ENCODE data around the gene HOXC9.

HOXC9 gene

GRCh38 chr12:54002278-54002914, 2.4 kb downstream of the HOXC9 start:
- no peak for DNase-seq (ENCODE audit: low read depth in 2 of 2)

DNA sequence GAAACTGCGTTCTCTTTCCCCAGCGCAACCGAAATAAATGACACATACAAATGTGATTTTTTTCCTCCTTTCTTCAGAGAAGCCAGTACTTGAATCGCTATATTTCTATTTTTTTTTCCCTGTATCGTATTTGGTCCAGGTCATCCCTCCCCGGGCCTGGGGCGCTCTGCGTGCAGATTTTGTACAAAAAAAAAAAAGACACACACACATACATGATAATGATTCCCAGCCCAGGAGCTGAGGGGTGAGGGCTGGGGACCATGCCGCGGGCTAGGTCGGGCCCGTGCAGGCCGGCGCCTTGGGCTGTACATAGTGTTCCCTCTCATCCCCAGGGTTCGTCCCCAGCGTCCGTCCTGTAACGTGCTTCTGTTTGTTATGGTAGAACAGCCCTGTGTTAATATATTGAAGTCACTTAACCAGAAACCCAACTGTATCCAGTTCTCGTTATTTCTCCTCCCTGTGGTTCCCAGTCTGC, 3.0 kb downstream of the HOXC9 start:
- no peak for DNase-seq (ENCODE audit: low read depth in 2 of 2)

GRCh38 chr12:54003625-54004024, 3.7 kb downstream of the HOXC9 start:
- DNase-seq (ENCODE audit: low read depth in 2 of 2) = no peak

DNA sequence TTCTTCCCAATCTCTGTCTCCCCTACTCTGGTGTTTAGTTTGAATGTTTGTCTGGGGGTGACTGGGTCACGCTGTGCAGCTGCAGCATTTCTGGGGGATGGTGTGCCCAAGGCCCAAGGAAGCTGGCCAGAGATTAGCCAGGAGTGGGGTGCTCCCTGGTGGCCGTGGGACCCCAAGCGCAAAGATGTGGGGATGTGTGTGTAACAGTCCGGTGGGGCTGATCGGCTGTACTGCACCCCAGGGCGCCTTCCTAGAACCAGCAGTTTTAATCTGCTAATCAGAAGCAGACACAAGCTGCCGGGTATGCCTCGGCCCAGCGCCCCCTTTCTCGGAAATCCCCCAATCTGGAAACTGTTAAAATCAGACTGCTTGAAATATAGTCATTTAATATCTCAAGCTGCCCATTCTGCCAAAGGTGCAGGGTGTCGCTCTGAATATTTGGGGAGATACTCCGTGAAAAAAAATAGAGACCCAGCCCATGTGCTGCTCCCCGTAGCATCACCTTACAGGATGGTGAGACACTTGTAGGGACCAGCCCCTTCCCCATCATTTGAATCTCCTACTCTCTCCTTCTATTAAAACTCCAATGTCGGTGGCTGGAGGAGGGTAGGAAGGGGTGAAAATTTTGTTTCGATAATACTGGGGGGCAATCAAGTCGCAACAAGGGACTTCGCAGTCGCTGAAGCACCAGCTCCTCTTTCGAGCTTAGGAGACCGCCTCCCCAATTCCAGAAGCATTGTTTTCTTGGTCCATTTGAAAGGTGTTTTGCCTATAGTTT, 4.3 kb downstream of the HOXC9 start:
- no peak for DNase-seq (ENCODE audit: low read depth in 2 of 2)

GRCh38 chr12:54004841-54005530, 5.0 kb downstream of the HOXC9 start:
- no peak for DNase-seq (ENCODE audit: low read depth in 2 of 2)

DNA sequence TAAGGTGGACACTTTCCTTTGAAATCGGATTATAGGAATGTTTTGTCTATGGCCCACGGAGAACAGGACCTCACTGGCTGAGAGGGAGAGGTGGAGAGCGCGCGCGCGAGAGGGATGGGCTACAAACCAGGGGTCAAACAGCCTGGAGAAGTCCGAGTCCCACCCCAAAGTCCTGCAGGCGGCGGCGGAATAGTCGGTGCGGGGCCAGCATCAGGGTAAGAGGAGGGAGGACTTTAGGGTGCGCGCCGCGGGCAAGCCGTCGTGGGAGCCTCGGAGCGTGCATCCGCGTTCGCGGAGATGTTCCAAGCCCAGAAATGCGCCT, 5.5 kb downstream of the HOXC9 start:
- no peak for DNase-seq (ENCODE audit: low read depth in 2 of 2)

- DNase-seq (ENCODE audit: low read depth in 2 of 2) = no peak
Measured at GRCh38 chr12:54005853-54006558, 6.0 kb downstream of the HOXC9 start.

- no peak for DNase-seq (ENCODE audit: low read depth in 2 of 2)
Measured at GRCh38 chr12:54006559-54007220, 6.7 kb downstream of the HOXC9 start.

GRCh38 chr12:54007538-54008259, 7.7 kb downstream of the HOXC9 start:
- no peak for DNase-seq (ENCODE audit: low read depth in 2 of 2)

DNA sequence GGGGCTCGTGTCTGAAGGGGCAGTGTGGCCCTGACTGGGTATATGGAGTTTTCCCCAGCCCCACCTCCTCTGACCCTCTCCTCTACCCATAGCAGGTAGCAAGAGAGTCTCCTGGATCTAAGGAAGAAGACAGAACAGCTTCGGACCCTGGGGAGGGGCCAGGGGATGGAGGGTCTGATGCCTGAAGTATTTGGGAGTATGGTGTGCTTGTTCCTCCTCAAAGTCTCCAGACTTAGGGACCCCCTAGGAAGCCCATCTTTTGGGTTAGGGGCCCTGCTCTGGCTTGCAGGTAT, 8.2 kb downstream of the HOXC9 start:
- no peak for DNase-seq (ENCODE audit: low read depth in 2 of 2)

DNA sequence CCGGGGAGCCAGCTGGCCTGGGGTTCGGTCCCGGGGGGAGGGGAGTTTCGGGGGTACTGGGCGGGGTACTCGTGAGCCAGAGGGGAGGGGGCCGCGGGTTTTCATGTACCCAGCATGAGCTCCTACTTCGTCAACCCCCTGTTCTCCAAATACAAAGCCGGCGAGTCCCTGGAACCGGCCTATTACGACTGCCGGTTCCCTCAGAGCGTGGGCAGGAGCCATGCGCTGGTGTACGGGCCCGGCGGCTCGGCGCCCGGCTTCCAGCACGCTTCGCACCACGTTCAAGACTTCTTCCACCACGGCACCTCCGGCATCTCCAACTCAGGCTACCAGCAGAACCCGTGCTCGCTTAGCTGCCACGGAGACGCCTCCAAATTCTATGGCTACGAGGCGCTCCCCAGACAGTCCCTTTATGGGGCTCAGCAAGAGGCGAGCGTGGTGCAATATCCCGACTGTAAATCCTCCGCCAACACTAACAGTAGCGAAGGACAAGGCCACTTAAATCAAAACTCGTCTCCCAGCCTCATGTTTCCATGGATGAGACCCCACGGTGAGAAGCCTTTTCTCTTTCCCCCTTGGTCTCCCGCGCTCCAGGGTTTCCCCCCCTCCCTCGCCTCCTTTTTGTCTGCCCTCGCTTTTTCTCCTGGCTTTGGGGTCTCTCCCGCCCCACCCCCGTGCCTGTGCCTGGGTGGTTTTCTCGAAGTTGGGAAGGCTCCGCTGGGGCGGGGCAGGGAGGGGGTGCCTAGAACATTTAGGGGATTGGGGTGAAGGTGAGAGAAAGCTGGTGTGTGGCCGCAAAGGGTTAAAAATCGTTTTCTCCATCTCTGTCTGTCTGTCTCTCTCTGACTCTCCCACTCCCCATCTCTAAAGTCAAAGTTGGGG, 9.5 kb downstream of the HOXC9 start:
- no peak for DNase-seq (ENCODE audit: low read depth in 2 of 2)

DNA sequence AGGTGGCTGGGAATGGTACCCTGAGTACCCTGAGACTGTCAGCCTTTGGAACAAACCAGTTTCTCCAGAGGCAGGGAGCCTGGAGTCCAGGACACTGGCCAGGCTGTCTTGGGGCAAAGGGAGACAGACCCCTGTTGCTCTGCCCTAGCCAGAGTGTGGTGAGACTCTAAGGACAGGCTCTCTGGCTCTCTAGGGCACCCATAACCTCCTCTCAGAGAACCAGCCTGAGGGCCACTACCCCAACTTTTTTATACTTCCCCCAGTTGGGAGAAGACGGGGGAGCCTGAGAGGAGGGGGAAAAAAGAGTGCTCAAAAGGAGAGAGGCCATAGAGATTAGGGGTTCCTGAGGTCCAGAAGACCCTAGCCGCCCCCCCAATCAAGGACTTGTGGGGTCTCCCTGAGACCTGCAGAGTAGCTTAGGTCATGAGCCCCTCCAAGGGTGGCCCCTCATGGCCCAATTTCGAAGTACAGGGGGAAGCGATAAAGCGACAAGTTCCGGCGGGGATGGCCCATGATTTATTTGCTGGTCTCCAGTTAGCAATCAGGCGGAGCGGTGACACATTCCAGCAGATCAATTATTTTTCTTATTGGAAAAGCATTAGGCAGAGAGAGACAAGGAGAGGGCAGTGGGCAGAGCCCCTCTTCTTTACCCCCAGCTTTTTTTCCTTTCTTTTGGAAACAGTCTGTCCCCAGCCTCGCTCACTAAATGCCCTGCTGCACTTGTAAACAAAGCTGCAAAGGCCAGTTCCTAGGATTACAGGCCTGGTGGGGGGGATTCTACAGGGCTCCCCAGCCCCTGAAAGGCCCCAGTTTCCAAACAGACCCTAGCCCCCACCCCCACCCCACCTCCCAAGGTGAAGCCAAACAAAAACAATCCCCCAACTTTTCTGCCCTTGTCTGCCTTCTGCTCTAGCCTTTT, 10.4 kb downstream of the HOXC9 start:
- no peak for DNase-seq (ENCODE audit: low read depth in 2 of 2)

DNA sequence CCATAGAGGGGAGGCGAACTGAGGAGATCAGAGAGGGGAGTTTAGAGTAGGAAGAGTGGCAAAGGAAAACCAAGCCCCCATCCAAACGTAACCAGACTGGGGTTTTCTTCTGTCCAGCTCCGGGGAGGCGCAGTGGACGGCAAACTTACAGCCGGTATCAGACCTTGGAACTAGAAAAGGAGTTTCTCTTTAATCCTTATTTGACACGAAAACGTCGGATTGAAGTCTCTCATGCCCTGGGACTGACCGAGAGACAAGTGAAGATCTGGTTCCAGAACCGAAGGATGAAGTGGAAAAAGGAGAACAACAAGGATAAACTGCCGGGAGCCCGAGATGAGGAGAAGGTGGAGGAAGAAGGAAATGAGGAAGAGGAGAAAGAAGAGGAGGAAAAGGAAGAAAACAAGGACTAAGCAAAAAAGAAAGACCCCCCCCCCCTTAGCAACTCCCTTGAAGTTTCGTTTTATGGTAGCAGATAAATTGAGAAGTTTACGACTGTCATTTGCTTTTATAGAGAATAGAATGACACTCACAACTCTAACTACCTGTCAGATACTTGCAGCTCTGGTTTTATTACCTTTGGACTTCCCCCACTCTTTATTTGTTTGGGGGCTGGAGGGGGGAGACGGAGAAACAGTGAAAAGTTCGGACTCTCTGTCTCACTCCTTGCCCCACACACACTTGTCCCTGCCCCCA, 11.2 kb downstream of the HOXC9 start:
- DNase-seq (ENCODE audit: low read depth in 2 of 2) = no peak

DNA sequence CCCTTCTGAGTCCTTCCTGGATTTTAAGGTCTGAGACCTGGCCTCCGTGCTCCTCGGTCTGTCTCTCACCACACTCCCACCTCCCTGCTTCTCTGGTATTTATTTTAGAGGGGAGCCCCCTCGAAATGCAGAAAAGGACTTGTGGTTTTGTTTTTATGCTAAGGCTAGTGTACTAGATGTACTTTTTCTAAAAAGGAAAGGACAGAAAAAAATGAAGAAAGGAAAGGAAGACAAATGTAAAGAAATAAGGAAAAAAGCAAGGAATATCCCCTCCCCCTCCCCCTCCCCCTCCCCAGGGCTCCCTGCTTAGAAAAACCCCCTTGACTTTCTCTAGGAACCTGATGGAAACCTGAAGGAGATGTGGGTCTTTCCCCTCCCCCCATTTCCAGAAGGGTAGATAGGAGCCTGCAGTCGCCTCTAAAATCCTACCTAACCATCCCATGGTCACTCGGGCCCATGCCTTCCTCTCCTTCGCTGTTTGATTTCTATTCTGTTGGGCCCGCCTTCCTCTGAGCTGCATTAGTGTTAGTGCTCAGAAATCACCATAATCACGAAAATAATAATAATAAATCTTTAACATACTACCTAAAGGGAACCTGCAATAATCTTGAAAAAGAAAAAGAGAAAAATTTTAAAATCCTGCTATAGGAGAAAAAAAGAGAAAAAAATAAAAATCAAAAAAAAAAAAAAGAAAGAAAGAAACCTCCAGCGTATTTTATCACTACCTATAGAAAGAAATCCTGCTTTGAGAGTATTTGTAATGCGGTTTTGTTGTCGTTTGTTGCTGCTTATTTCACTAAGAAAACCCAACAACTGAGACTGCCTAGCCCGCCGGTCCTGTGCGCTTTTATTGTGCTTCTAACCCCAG, 11.9 kb downstream of the HOXC9 start:
- no peak for DNase-seq (ENCODE audit: low read depth in 2 of 2)

DNA sequence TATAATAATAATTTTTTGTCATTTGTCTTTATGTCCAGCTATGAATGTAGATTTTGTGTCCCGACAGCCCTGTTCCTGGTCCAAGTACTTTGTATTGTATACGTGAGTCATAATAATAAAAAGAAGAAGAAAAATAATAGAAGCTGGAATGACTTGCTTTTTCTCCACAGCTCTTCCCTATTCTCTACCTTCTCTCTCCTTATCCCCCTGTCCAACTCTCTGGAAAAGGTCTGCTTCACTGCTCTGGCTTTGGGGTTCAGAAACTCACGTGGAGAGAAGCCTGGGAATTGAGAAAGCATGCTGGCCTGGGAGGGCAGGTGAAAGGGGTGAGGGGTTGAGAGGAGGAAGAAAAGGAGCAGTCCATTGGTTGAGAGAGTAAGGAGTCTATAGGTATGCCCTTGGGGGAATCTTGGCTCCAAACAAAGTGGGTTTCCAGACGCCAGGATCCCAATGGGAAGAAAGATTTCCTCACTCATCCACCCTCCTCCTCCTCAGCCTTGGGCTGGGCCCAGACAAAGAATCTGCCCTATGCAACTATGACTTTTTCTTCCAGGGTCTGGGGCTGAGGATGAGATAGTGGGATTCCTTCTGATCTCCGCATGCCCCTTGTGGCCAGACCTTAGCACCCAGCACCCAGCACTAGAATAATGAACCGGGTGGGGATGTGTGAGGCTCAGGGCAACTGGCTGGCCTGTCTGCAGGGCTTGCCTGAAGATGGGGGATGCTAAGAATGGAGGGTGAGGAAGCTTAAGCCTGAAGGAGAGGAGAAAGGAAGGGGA, 12.9 kb downstream of the HOXC9 start:
- DNase-seq (ENCODE audit: low read depth in 2 of 2) = no peak

DNA sequence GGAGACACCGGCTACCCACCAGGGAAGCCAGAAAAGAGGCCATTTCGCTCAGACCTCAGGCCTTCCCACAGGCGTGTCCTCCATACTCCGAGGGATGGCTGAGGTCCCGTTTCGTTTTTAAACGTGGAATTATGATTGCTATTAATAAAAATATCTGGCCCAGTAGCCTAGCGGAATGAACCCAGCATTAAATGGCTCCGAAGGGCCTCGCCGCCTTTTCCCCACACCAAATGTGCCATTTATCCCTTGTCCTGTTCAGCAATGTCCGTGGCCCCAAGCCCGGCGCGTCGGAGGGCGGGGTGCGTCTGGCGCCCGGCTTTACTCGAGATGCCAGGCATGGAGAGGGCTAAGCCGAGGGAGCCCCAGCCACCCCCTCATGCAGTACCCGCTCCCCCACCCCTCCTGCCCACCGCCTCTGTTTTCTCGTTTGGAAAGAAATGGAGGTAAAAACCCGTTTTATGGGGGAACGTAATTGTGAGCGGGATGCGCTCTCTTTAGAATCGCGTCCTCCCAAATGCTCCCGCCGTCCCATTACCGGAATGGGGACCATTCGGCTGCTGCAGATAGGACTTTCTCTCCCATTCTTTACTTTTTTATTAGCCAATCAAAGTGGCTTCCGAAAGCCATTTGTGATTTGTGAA, 14.5 kb downstream of the HOXC9 start:
- DNase-seq (ENCODE audit: low read depth in 2 of 2) = no peak

Data from fibroblast of skin of left biceps (primary cell).